HG02763 (cell line): ENCODE data around the gene FAM170A.

ENCODE experiments used
- ATAC-seq: cut with Tn5 transposase; IDR thresholded peaks from one replicate; pipeline ENCODE4 v1.9.1; 2021; ENCODE audit warnings: mild to moderate bottlenecking, moderate library complexity; ENCODE audit not compliant: unreplicated experiment

FAM170A gene, protein sequence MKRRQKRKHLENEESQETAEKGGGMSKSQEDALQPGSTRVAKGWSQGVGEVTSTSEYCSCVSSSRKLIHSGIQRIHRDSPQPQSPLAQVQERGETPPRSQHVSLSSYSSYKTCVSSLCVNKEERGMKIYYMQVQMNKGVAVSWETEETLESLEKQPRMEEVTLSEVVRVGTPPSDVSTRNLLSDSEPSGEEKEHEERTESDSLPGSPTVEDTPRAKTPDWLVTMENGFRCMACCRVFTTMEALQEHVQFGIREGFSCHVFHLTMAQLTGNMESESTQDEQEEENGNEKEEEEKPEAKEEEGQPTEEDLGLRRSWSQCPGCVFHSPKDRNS

DNA sequence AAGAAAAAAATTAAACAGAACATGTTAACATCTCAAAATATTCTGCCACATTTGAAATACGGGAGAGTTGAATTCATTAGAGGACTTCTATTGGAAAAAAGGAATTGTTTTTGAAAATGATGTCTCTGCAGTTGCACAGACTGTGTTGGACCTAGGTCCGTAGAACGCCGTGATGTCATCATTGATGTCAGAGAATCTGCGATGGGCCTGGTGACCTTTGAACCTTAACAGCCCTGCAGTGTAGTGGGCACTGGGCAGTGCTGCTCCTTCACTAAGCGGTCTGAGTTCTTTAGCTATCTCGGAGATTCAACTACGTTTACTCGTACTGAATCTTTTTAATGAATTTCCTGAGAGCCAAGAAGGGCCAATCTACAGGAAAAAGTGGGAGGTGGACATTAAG lies at the start of gene FAM170A:
TSS of gene FAM170A (plus strand) at position 220 of the 400 bp plus-strand sequence. CDS start 211 bp downstream, outside the sequence.
- no peak for ATAC-seq

DNA sequence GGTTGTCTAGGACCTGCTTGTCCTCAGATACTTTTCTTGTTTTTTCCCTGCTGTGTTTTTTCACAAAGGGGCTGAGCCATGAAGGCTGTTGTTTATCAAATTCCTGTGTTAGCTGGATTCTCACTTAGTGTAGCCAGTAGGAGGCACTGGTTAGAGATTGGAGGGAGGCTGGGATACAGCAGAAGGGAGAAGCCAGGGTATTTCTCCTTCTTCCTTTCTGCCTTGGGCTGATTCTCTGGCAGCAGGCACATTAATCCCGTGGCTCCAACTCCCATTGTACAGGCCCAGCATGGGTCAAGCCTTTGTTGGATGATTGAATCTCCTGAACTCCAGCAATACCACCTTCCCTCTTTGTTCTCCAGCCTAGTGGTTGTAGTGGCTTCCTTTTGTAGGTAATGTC lies 46.4 kb upstream of the FAM170A start:
- ATAC-seq = no peak

DNA sequence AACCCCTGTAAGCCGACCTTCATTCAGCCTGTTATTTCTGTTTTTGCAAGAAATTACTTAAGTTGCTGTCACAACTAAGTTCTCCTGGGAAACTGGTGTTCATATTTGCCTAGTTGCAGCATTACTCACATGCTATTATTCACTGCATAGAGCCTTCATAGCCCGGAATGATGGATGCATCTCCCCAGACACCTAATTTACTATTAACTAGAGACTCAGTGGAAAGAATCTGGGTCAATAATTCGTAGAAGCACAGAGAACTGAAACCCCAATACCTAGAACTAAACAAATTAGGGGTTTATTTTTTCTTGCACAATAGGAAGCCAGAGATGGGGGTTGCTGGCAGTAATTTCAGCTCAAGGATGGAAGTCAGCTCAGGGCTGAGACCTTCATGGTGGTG lies 45.7 kb upstream of the FAM170A start:
- peak; percentile 89 for ATAC-seq

DNA sequence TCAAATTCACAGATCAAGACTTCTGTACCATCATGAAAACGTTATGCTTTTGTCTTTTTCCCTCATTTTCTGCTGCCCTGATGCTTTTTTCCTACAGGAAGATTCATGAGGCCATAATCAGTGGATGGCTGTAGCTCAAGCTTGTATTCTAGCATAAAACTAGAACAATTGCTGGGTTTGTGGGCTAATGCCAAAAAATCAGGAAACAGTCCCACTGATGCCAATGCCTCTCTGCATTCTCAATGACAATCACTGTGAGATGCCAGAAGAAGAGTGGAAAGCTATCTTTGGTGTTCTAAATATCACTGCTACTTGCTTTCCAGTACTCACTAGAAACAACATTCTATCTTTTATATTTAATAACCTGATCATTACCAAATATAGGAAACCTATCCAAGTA lies 33.3 kb upstream of the FAM170A start:
- no peak for ATAC-seq

DNA sequence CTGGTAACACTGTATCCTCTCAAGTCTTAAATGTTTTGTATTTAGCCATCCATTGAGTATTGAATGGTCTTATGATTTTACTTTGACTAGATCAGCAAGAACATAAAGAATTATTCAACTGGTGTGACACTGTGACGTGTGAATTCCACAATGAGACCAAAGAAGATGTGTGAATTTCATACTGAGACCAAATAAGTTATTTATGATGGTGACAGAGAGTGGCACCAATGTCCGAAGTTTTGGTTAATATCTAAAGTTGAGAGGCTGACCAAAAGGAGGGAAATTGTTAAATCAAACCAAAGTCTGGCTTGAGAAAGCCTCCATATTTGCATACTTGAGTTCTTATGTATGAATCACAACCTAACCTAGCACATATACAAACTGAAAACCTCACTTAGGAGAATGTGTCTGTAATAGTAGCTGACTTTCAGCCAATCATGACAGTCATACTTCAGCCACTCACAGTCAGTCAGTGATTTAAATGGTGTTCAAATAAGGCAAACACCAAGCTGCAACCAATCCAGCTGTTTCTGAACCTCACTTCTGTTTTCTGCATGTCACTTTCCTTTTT lies 31.5 kb upstream of the FAM170A start:
- no peak for ATAC-seq

DNA sequence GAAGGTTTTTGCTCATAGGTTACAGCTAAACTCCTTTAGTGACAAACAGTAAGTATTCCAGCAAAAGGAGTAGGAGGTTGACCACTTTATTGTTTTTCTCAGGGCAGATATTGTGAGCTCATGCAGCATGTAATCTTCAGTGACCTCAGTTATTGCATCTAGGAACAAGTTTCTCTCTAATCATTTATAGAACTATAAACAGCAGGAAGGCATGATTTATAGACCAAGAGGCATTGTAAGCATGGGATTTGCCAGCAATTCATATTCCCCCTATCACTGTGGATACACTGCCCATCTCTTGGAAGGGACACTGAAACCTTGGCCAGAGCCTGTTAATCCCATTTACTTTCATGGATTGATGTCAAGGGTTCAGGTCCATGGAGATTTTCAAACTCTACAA lies 15.4 kb upstream of the FAM170A start:
- ATAC-seq = no peak

DNA sequence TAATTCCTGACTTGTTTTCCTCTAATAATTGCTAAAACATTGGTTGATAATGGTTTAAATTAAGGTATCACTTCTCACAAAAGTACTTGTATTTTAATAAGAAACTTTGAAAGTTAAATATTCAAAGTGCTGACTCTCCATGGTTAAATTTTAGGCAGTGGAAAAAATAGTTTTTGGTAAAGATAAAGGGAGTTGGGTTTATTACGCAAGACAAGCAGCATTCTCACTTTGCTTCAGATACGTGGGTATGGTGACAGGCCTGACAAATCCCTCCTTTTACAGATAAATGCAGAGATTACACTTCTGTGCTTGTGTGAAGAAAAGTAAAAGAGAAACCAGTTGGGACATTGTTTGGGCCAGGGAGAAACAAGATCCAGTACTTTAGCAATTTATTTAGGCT lies 14.5 kb upstream of the FAM170A start:
- ATAC-seq = no peak

DNA sequence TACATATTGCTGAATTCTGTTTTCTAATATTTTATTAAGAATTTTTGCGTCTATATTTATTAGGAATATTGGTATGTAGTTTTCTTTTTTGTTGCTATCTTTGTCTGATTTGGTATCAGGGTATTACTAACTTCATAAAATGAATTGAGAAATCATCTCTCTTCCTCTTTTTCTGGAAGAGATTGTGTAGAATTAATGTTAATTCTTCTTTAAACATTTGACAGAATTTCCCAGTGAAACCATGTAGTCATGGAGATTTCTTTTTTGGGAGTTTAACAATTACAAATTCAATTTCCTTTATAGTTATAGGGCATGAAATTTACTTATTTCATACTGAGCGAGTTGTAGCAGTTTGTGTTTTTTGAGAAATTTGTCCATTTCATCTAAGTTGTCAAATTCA lies 3.3 kb upstream of the FAM170A start:
- no peak for ATAC-seq

DNA sequence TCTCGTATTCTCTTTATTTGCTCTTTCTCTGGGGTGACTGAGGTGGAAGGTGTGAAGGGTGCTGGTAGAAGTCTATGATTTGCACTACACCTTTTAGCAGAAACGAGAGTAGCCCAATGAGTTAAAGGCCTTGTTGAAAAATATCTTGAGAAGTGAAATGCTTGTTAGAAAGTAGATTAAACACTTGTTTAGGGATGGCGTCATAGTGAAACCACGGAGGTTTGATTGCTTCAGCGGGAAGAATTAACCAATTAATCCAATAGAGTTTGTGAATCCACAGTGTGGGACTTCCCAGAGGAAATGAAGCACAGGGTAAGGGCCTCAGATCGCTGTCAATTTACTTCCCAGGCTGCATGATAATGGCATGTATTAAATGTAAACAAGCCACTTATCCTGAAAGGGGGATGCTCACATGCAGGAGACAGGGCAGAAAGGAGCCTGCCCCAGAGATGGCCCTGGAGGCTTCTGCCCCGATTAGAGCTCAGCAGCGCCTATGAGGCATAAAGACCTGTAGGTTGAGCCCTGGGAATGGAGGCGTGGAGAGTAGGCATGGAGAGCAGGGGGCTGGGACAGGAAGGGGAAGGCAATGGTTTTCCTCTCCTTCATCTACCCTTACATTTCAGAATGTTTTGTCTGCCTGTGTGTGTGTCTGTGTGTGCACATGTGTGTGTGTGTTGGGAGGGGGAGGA lies 1.5 kb downstream of the FAM170A start:
- ATAC-seq = no peak

DNA sequence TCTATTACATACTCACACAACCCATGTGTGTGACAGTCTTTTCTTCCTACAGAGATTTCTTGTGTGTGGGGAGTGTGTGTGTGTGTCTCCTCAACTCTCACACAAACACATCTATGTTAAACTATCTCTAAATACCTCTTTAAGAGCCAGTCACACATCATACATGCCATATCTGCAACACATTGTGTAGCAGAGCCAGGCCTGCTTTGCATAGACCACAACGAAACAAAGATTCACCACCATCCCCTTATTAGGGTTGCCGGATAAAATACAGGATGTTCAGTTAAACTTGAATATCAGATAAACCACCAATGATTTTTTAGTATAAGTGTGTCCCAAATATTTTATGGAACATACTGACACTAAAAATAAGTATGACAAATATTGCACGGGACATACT lies 2.3 kb downstream of the FAM170A start:
- peak; percentile 71 for ATAC-seq

DNA sequence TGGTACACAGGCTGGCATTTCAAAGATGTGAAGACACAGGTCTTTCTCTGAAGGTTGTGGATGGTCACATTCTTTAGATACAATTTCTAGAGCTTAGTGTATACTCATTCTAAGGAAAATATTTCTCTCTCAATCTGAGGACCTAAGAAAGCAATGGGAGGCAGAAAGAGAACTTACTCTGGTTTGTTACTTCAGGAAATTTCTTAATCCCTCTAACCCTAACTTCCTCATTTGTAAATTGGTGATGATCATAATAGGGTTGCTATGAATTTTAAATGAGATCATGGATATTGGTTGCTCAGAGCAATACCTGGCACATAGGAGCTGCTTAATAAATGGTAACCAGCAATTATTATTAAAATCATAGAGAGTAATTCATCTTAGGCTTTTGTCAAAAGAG lies 22.1 kb downstream of the FAM170A start:
- no peak for ATAC-seq

DNA sequence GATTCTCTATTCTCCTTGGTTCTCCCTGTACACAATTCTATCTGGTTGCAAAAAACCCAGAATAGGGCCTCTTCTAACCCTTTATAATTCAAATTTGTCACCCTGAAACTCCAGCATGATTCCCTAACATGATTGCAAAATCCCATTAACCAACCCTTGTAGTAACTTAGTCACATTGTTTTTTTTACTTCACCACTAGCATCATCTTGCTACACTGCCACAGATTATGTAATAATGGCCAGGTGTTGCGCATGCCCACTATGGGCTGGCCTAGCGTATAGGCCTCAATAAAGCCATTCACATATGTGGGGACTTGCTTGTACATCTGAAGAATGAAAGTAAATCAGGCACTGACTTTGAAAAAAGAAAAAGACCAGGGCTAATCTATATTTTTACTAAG lies 25.7 kb downstream of the FAM170A start:
- no peak for ATAC-seq

DNA sequence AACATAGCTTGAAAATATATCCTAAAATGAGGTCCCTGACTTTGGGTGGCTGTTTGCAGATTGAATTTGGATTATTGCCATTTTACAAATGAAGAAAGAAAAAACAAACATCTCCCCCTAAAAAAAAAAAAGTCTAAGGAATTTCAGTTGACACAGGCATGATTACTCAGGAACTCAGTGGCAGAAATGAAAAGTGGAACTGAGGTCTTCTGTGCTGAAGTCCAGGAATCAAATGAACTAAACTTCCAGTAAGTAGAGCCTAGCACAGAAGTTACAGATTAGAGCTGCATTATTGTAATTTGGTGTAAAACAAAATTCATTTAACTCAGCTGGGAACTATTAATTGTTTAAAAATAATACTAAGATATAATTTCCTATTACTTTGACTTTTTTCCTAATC lies 26.7 kb downstream of the FAM170A start:
- no peak for ATAC-seq

DNA sequence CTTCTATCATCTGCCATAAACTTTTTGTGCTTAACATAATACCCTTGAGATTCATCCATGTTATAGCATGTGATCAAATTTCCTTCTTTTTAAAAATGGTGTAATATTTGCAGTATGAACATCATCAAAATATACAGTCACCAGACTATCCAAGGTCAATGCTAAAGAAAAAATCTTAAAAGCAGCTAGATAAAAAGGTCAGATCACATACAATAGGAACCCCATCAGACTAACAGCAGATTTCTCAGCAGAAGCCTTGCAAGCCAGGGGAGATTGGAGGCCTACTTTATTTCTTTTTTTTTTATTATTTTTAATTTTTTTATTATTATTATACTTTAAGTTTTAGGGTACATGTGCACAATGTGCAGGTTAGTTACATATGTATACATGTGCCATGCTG lies 37.2 kb downstream of the FAM170A start:
- no peak for ATAC-seq

DNA sequence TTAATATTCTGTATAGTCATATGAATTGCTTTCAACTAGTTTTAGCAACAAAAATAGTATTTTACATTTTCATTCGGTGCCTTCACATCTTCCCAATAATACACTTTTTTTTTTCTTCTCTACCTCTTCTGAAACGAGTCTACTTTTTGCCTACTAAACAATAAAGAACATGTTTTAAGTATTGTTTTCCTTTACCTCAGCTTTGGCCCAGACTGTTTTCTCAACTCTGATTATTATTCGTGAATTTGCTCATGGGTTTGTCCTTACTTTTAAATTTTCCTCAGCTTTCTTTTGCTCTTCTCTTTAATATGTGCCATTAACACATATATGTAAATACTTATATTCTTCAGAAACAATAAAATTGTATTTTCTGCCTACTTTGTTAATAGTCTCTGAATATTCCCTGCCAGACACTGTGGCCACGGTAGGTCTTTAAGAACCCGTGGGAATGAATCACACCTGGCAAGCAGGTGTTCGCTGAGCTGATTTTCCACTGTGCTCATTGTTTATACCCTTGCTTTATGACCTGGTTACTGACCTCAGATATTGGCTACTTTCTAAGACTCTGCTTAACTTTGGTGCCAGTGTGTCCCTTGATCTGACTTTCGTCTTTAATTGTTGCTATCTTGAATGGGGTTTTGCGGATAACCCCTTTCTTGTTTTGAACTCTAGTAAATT lies 49.1 kb downstream of the FAM170A start:
- no peak for ATAC-seq

DNA sequence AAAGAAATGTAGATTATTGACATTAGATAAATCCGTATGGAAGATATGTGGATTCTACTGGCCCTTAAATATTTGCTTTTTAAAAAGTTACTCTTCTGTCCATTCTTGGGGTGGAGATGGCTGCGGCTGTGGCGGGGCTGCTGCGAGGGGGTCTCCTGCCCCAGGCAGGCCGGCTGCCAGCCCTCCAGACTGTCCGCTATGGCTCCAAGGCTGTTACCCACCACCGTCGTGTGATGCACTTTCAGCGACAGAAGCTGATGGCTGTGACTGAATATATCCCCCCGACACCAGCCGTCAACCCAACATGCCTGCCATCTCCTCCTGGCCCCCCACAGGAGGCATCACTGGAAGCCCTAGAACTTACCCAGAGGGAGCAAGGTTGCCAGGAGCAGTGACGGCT lies 50.7 kb downstream of the FAM170A start:
- no peak for ATAC-seq

DNA sequence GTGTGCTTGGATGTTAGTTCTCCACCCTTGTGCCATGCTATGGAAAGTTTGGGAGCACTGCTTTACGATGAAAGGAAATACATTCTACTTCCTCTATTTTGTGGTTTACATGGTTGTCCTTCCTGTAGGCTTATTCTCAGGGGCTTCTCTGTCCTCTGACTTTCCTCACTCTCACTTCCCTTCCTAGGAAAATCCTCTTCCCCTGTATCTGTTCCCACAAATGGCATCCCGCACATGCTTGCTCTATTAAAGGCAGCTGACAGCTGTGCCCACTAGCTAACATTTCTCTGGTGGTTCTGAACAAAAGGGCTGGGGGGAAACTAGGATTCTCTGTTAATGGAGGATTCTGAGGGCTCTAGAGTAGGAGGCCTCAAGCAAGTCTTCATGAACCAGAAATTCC lies 52.4 kb downstream of the FAM170A start:
- no peak for ATAC-seq

DNA sequence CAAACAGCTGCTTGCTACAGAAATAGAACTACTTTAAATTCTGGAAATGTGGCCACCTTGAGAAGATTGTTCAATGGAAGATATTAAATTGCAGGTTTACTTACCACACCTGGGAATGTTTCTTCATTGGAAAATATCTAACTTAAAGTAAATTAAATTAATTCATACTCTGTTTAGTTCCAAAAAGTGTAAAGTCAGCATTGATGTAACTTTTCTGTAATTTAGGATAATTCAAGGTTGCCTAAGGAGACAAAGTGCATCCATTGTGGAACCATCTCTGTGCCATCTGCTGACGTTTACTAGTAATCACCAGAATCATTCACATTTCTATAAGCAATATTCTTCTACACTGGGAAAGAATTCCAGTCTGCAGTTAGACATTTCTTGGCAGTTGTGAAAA lies 53.0 kb downstream of the FAM170A start:
- no peak for ATAC-seq
